BE2C (cell line): ENCODE results near the gene PIP5K1A.

Experiments used
- DNase-seq: peaks from one replicate; pipeline ENCODE4 v3.0.0-alpha.2; 2020
- H3K27me3 ChIP-seq: fragments of 250-450 bp; sonication (Bioruptor Pico); 2 replicates; pipeline ENCODE4 v1.5.1; 2020; ENCODE audit warnings: mild to moderate bottlenecking
- H3K36me3 ChIP-seq: fragments of 250-450 bp; sonication (Bioruptor Pico); 2 replicates; pipeline ENCODE4 v1.5.1; 2020; ENCODE audit warnings: mild to moderate bottlenecking
- H3K4me1 ChIP-seq: fragments of 250-450 bp; sonication (Bioruptor Pico); 2 replicates; pipeline ENCODE4 v1.5.1; 2020
- H3K4me3 ChIP-seq: 2 replicates; pipeline ENCODE4 v1.5.1; 2011; ENCODE audit warnings: low read depth, low read length
- H3K9me3 ChIP-seq: fragments of 250-450 bp; sonication (Bioruptor Pico); 2 replicates; pipeline ENCODE4 v1.5.1; 2020
- TF ChIP-seq, protein P1 (sequence below): IDR thresholded peaks from 2 replicates; pipeline ENCODE4 v1.5.1; 2012; ENCODE audit warnings: mild to moderate bottlenecking, low read depth, low read length

The PIP5K1A gene

DNA sequence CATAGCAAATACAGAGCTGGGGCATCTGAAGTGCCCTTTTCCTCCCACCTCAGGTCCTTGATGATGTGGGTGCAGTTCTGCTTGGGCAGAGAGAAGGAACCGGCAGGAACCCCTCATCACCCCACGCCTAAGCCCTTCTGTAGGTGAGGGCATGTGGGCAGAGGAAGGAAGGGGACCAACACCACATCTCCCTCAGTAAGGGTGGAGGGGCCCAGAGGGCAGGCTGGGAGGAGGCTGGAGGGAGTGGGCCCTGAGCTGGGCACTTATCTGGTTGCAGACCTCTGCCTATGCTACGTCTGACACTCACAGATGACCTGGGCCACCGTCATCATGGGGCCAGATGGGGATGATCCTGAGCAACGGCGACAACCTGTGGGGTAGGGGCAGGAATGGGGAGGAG is 94.7 kb downstream of the PIP5K1A start:
- Histone ChIP-seq H3K36me3 (peaks cover 60% of the 10 kb centered on the region), H3K9me3 (no peaks in the 10 kb centered on the region), H3K27me3 (no peaks in the 10 kb centered on the region), H3K4me1 (no peaks in the 10 kb centered on the region), H3K4me3 (no peak overlapping the region)
- DNase-seq, result no peak
- TF ChIP-seq, protein P1, sequence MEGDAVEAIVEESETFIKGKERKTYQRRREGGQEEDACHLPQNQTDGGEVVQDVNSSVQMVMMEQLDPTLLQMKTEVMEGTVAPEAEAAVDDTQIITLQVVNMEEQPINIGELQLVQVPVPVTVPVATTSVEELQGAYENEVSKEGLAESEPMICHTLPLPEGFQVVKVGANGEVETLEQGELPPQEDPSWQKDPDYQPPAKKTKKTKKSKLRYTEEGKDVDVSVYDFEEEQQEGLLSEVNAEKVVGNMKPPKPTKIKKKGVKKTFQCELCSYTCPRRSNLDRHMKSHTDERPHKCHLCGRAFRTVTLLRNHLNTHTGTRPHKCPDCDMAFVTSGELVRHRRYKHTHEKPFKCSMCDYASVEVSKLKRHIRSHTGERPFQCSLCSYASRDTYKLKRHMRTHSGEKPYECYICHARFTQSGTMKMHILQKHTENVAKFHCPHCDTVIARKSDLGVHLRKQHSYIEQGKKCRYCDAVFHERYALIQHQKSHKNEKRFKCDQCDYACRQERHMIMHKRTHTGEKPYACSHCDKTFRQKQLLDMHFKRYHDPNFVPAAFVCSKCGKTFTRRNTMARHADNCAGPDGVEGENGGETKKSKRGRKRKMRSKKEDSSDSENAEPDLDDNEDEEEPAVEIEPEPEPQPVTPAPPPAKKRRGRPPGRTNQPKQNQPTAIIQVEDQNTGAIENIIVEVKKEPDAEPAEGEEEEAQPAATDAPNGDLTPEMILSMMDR, result no peak

DNA sequence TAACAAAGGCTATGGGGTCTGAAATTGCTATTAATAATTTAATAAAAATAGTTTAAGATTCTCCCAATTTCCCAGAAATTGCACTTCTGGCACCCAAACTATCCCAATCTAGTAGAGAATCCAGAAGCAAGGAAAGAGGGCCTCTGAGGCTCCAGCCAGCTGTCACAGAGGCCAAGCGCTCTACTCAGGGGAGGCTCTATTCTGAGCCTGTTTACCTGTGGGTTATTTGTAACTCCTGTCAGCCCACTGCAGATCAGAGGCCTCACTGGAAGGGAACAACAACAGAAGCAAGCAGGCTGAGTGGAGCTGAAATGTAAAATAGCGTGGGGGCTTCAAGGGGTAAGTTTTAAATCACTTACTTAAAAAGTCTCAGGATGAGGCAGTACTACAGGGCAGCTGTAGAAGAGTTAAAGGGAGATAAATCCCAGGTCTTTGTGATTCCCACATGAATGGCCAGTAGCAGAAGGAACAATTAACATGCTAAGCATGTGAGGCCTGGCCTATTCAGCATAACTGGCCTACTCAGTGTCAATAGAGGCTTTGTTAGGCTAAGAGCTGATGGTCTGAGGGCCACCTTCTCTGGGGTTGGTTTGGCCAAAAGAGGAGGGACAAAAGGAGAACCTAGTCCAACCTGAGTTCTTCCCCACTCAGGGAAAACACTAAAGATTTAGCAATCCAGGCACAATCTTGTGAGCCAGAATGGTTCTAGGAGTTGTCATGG is 96.5 kb downstream of the PIP5K1A start:
- DNase-seq, result no peak
- no peaks in the 10 kb centered on the region for H3K27me3 ChIP-seq
- no peak overlapping the region for H3K4me3 ChIP-seq
- peaks cover 65% of the 10 kb centered on the region for H3K36me3 ChIP-seq
- TF ChIP-seq, protein P1, result no peak
- H3K9me3 ChIP-seq, result no peaks in the 10 kb centered on the region
- no peaks in the 10 kb centered on the region for H3K4me1 ChIP-seq
